ENCODE measurements around the gene LAIR1.
"Not testable (repeated sequence)": the region's sequence is repeated elsewhere in the genome, so short reads cannot be mapped to it uniquely, and the experiment has no call there.

LAIR1 gene

GRCh38 chr19:54335979-54336892 is 28.5 kb downstream of the LAIR1 start:
- TF ChIP-seq PAX5 (IDR thresholded peaks at IDR 0.05; ENCODE audit: insufficient read depth, low read length, severe bottlenecking) (no peak), TAF1 (IDR thresholded peaks at IDR 0.05; ENCODE audit: low read depth, low read length) (no peak), SPI1 (IDR thresholded peaks at IDR 0.05; ENCODE audit: low read depth, low read length) (no peak), POLR2AphosphoS5 (IDR thresholded peaks at IDR 0.05; ENCODE audit: low read depth, low read length) (no peak), POLR2A (IDR thresholded peaks at IDR 0.05; ENCODE audit: low read depth, low read length) (no peak), POU2F2 (IDR thresholded peaks at IDR 0.05; ENCODE audit: low read depth, low read length) (no peak)
- FAIRE-seq (no peak), DNase-seq (ENCODE audit: insufficient read length, low spot score) (no peak)

- DNase-seq (ENCODE audit: insufficient read length, low spot score) (no peak), FAIRE-seq (no peak)
- TF ChIP-seq POLR2A (IDR thresholded peaks at IDR 0.05; ENCODE audit: low read depth, low read length) (no peak), SPI1 (IDR thresholded peaks at IDR 0.05; ENCODE audit: low read depth, low read length) (no peak), POU2F2 (IDR thresholded peaks at IDR 0.05; ENCODE audit: low read depth, low read length) (no peak), PAX5 (IDR thresholded peaks at IDR 0.05; ENCODE audit: insufficient read depth, low read length, severe bottlenecking) (no peak), POLR2AphosphoS5 (IDR thresholded peaks at IDR 0.05; ENCODE audit: low read depth, low read length) (no peak), TAF1 (IDR thresholded peaks at IDR 0.05; ENCODE audit: low read depth, low read length) (no peak)
Observed at GRCh38 chr19:54335164-54335563, 29.6 kb downstream of the LAIR1 start.

GRCh38 chr19:54333586-54334298 is 31.0 kb downstream of the LAIR1 start:
- FAIRE-seq, result no peak
- DNase-seq (ENCODE audit: insufficient read length, low spot score), result no peak
- no peak for TF ChIP-seq PAX5 (IDR thresholded peaks at IDR 0.05; ENCODE audit: insufficient read depth, low read length, severe bottlenecking)

- TF ChIP-seq PAX5 (IDR thresholded peaks at IDR 0.05; ENCODE audit: insufficient read depth, low read length, severe bottlenecking) (no peak), SPI1 (IDR thresholded peaks at IDR 0.05; ENCODE audit: low read depth, low read length) (no peak), POLR2A (IDR thresholded peaks at IDR 0.05; ENCODE audit: low read depth, low read length) (no peak), TAF1 (IDR thresholded peaks at IDR 0.05; ENCODE audit: low read depth, low read length) (no peak), POLR2AphosphoS5 (IDR thresholded peaks at IDR 0.05; ENCODE audit: low read depth, low read length) (no peak), POU2F2 (IDR thresholded peaks at IDR 0.05; ENCODE audit: low read depth, low read length) (no peak)
- DNase-seq (ENCODE audit: insufficient read length, low spot score) (no peak), FAIRE-seq (no peak)
Observed at GRCh38 chr19:54332149-54332548, 32.6 kb downstream of the LAIR1 start.

GRCh38 chr19:54331626-54332025 is 33.1 kb downstream of the LAIR1 start:
- no peak for FAIRE-seq
- TF ChIP-seq SPI1 (IDR thresholded peaks at IDR 0.05; ENCODE audit: low read depth, low read length) (no peak), POU2F2 (IDR thresholded peaks at IDR 0.05; ENCODE audit: low read depth, low read length) (no peak), PAX5 (IDR thresholded peaks at IDR 0.05; ENCODE audit: insufficient read depth, low read length, severe bottlenecking) (no peak), POLR2A (IDR thresholded peaks at IDR 0.05; ENCODE audit: low read depth, low read length) (no peak), TAF1 (IDR thresholded peaks at IDR 0.05; ENCODE audit: low read depth, low read length) (no peak), POLR2AphosphoS5 (IDR thresholded peaks at IDR 0.05; ENCODE audit: low read depth, low read length) (no peak)
- DNase-seq (ENCODE audit: insufficient read length, low spot score), result no peak

GRCh38 chr19:54329476-54330165 is 35.1 kb downstream of the LAIR1 start:
- DNase-seq (ENCODE audit: insufficient read length, low spot score) (no peak), FAIRE-seq (no peak)
- no peak for TF ChIP-seq PAX5 (IDR thresholded peaks at IDR 0.05; ENCODE audit: insufficient read depth, low read length, severe bottlenecking)
- no peak for TF ChIP-seq POLR2AphosphoS5 (IDR thresholded peaks at IDR 0.05; ENCODE audit: low read depth, low read length)

- not testable (repeated sequence) for DNase-seq (ENCODE audit: insufficient read length, low spot score); FAIRE-seq
Observed at GRCh38 chr19:54328781-54329180, 36.0 kb downstream of the LAIR1 start.

- FAIRE-seq, result no peak
- no peak for TF ChIP-seq PAX5 (IDR thresholded peaks at IDR 0.05; ENCODE audit: insufficient read depth, low read length, severe bottlenecking)
- TF ChIP-seq POU2F2 (IDR thresholded peaks at IDR 0.05; ENCODE audit: low read depth, low read length), result no peak
- no peak for TF ChIP-seq TAF1 (IDR thresholded peaks at IDR 0.05; ENCODE audit: low read depth, low read length)
- no peak for TF ChIP-seq POLR2A (IDR thresholded peaks at IDR 0.05; ENCODE audit: low read depth, low read length)
- TF ChIP-seq SPI1 (IDR thresholded peaks at IDR 0.05; ENCODE audit: low read depth, low read length), result no peak
- no peak for TF ChIP-seq POLR2AphosphoS5 (IDR thresholded peaks at IDR 0.05; ENCODE audit: low read depth, low read length)
- DNase-seq (ENCODE audit: insufficient read length, low spot score), result no peak
Observed at GRCh38 chr19:54325631-54326030, 39.1 kb downstream of the LAIR1 start.

GRCh38 chr19:54325194-54325621 is 39.5 kb downstream of the LAIR1 start:
- FAIRE-seq (peak; percentile 76), DNase-seq (ENCODE audit: insufficient read length, low spot score) (peak; percentile 46)
- TF ChIP-seq PAX5 (IDR thresholded peaks at IDR 0.05; ENCODE audit: insufficient read depth, low read length, severe bottlenecking) (no peak), TAF1 (IDR thresholded peaks at IDR 0.05; ENCODE audit: low read depth, low read length) (no peak), SPI1 (IDR thresholded peaks at IDR 0.05; ENCODE audit: low read depth, low read length) (no peak), POU2F2 (IDR thresholded peaks at IDR 0.05; ENCODE audit: low read depth, low read length) (no peak), POLR2AphosphoS5 (IDR thresholded peaks at IDR 0.05; ENCODE audit: low read depth, low read length) (no peak), POLR2A (IDR thresholded peaks at IDR 0.05; ENCODE audit: low read depth, low read length) (no peak)

Data from GM12891 (cell line).